A549 treated with CpdA at 1 μM for 4 hours (cell line): ENCODE data around the gene DCAF10. TPM values are rescaled to one million over a fixed set of nuclear protein-coding genes. Genes with fewer than 3 reads are reported as not detected.

Experiments used
- total RNA-seq: library from RNA; stranded (reverse); fragments of 200-300 nt; extraction: Qiagen RNA extraction; gene quantifications from 5 replicates; pipeline ENCODE4 v1.2.3, GENCODE V29; 2022; ENCODE audit warnings: low read depth

The DCAF10 gene
- 9.6 to 16.3 TPM (median 12.1 TPM) in 5 replicates for total RNA-seq

GRCh38 chr9:37800631-37801286 is at the start of gene DCAF10:
TSS of gene DCAF10 (plus strand) at chr9:37800797. CDS start at chr9:37800867, 70 bp downstream.

GRCh38 chr9:37753489-37754190 is 47.0 kb upstream of the DCAF10 start, which contains the start of gene TRMT10B:
TSS of gene TRMT10B (plus strand) at chr9:37753805. CDS start at chr9:37761932, 8,127 bp downstream.

GRCh38 chr9:37784616-37785483 is 15.7 kb upstream of the DCAF10 start, which contains the start of gene EXOSC3:
TSS of gene EXOSC3 (minus strand) at chr9:37785064. CDS start at chr9:37785044, 20 bp downstream.

GRCh38 chr9:37903647-37904444 is 103.2 kb downstream of the DCAF10 start, which contains the start of gene SLC25A51:
TSS of gene SLC25A51 (minus strand) at chr9:37904127. CDS start at chr9:37888550, 15,577 bp downstream.

Other genes starting within 250 kb of the DCAF10 start
- 5.8 to 7.8 TPM (median 7.3 TPM) in 5 replicates for gene FBXO10, start 224.4 kb upstream of the DCAF10 start, total RNA-seq
- 308 to 352 TPM (median 333 TPM) in 5 replicates for gene TOMM5, start 208.2 kb upstream of the DCAF10 start, total RNA-seq
- 0.01 to 0.12 TPM (median 0.05 TPM) in 4 of 5 replicates, not detected in the other for gene FRMPD1, start 149.8 kb upstream of the DCAF10 start, total RNA-seq
- 5.6 to 7.1 TPM (median 6.1 TPM) in 5 replicates for gene TRMT10B, start 47.0 kb upstream of the DCAF10 start, total RNA-seq
- 73.8 to 95.9 TPM (median 91.4 TPM) in 5 replicates for gene EXOSC3, start 15.7 kb upstream of the DCAF10 start, total RNA-seq
- 17.7 to 22.8 TPM (median 19.1 TPM) in 5 replicates for gene SLC25A51, start 103.3 kb downstream of the DCAF10 start, total RNA-seq